Fibroblast of mammary gland (primary cell): ENCODE data around the gene TMC3.

ENCODE experiments used
- DNase-seq: peaks from one replicate; pipeline ENCODE4 v3.0.0-alpha.2; 2010; ENCODE audit warnings: low read depth
- H3K4me3 ChIP-seq: 2 replicates; pipeline ENCODE4 v1.5.1; 2011; ENCODE audit warnings: low read depth, mild to moderate bottlenecking, low read length, moderate library complexity; ENCODE audit not compliant: control insufficient read depth
- CTCF ChIP-seq: conservative IDR thresholded peaks from 2 replicates; pipeline ENCODE4 v1.5.1; 2011; ENCODE audit warnings: low read depth, low read length, inconsistent platforms; ENCODE audit not compliant: control insufficient read depth, insufficient read depth

Gene TMC3

GRCh38 chr15:81330366-81331090 lies 43.5 kb downstream of the TMC3 start:
- no peak for TF ChIP-seq CTCF
- H3K4me3 ChIP-seq = no peak overlapping the region
- DNase-seq = no peak

DNA sequence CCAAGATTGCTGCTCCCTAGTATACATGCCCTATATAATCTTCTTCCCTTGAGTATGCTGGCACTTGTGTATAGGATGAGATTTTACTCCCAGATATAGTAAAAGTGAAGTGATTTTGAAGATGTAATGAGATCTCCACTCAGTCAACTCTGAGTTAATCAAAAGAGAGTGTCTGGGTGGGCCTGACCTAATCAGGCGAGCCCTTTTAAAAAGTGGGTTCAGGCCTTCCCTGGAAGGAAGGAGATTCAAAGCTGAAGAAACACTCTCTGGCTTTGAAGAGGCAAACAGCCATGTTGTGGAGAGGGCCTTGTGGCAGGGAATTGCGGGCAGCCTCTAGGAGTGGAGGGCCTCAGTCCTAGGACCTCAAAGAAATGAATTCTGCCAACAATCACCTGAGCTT lies 44.6 kb downstream of the TMC3 start:
- TF ChIP-seq CTCF = no peak
- H3K4me3 ChIP-seq = no peak overlapping the region
- DNase-seq = no peak

DNA sequence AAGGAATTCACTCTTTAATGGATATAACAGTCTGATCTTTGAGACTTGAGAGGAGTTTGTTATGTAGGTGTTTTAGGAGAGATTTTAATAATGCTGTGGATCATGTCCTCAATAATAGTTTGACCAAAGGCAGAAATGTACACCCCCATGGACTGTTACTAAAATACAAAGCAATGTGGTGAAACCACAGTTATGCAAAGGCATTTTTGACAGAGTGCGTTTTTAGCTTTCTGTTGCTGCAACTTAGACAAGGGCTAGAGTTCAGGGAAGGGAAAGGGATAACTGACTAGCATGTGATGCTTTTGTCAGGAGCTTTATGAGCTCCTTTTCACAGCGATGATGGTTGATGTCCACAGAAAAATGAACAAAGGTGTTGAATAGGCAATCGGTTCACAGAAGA lies 46.5 kb downstream of the TMC3 start:
- peak; percentile 91 for DNase-seq
- no peak for TF ChIP-seq CTCF
- H3K4me3 ChIP-seq = no peak overlapping the region

GRCh38 chr15:81326466-81327212 lies 47.4 kb downstream of the TMC3 start:
- no peak for TF ChIP-seq CTCF
- no peak overlapping the region for H3K4me3 ChIP-seq
- DNase-seq = peak; percentile 46

GRCh38 chr15:81323944-81324881 lies 49.8 kb downstream of the TMC3 start, which contains the start of gene STARD5:
STARD5 (minus strand) TSS chr15:81324141; CDS start chr15:81324099, 42 bp downstream.
- no peak for TF ChIP-seq CTCF
- peak; percentile 94 for DNase-seq
- peak within 1 kb of the TSS; percentile 88 for H3K4me3 ChIP-seq

- no peak for DNase-seq
- peak overlapping the region; percentile 88 for H3K4me3 ChIP-seq
Measured at GRCh38 chr15:81323559-81323943, 50.5 kb downstream of the TMC3 start.

More at GRCh38 chr15:81323559-81323943, 50.5 kb downstream of the TMC3 start:
- no peak for TF ChIP-seq CTCF
